Measurements from ENCODE around the gene MAN2B2.
A peak's percentile ranks its signal among the peaks of the same experiment; 100 is the strongest.

The MAN2B2 gene

GRCh38 chr4:6574747-6575502 is at the start of gene MAN2B2:
TSS of gene MAN2B2 (plus strand) at chr4:6575189. CDS start at chr4:6575211, 22 bp downstream.
- H3K27me3 Mint-ChIP-seq: no peaks in the 10 kb centered on the region
- peak within 1 kb of the TSS; percentile 96 for H3K4me3 Mint-ChIP-seq
- peaks cover 4% of the 10 kb centered on the region for H3K9me3 Mint-ChIP-seq
- ATAC-seq (ENCODE audit: low read depth): peak; percentile 96
- DNase-seq (ENCODE audit: low spot score in 2 of 2): peak; percentile 72 to 78
- peaks cover 15% of the 10 kb centered on the region for H3K4me1 Mint-ChIP-seq
- peak within 1 kb of the TSS; percentile 76 for H3K27ac Mint-ChIP-seq
- peaks cover 23% of the 10 kb centered on the region for H3K36me3 Mint-ChIP-seq

GRCh38 chr4:6525474-6525873 is 49.5 kb upstream of the MAN2B2 start:
- no peak overlapping the region for H3K4me3 Mint-ChIP-seq
- no peak for DNase-seq (ENCODE audit: low spot score in 2 of 2)
- ATAC-seq (ENCODE audit: low read depth): no peak
- H3K27ac Mint-ChIP-seq: no peak overlapping the region
- H3K27me3 Mint-ChIP-seq: peaks cover 10% of the 10 kb centered on the region
- H3K9me3 Mint-ChIP-seq: no peaks in the 10 kb centered on the region
- H3K4me1 Mint-ChIP-seq: no peaks in the 10 kb centered on the region
- H3K36me3 Mint-ChIP-seq: no peaks in the 10 kb centered on the region

- no peaks in the 10 kb centered on the region for H3K9me3 Mint-ChIP-seq
- no peak overlapping the region for H3K4me3 Mint-ChIP-seq
- H3K27ac Mint-ChIP-seq: no peak overlapping the region
- H3K36me3 Mint-ChIP-seq: no peaks in the 10 kb centered on the region
- ATAC-seq (ENCODE audit: low read depth): no peak
- DNase-seq (ENCODE audit: low spot score in 2 of 2): no peak
- H3K4me1 Mint-ChIP-seq: no peaks in the 10 kb centered on the region
- H3K27me3 Mint-ChIP-seq: peaks cover 10% of the 10 kb centered on the region
Measured at GRCh38 chr4:6526156-6526555, 48.8 kb upstream of the MAN2B2 start.

GRCh38 chr4:6526671-6527091 is 48.3 kb upstream of the MAN2B2 start:
- no peaks in the 10 kb centered on the region for H3K4me1 Mint-ChIP-seq
- H3K4me3 Mint-ChIP-seq: no peak overlapping the region
- DNase-seq (ENCODE audit: low spot score in 2 of 2): no peak
- no peaks in the 10 kb centered on the region for H3K9me3 Mint-ChIP-seq
- H3K36me3 Mint-ChIP-seq: no peaks in the 10 kb centered on the region
- H3K27me3 Mint-ChIP-seq: peaks cover 10% of the 10 kb centered on the region
- H3K27ac Mint-ChIP-seq: no peak overlapping the region
- no peak for ATAC-seq (ENCODE audit: low read depth)

GRCh38 chr4:6527259-6527658 is 47.7 kb upstream of the MAN2B2 start:
- Mint-ChIP-seq H3K4me1 (no peaks in the 10 kb centered on the region), H3K27ac (no peak overlapping the region), H3K36me3 (no peaks in the 10 kb centered on the region), H3K9me3 (no peaks in the 10 kb centered on the region), H3K4me3 (no peak overlapping the region), H3K27me3 (peaks cover 10% of the 10 kb centered on the region)
- ATAC-seq (ENCODE audit: low read depth): no peak
- no peak for DNase-seq (ENCODE audit: low spot score in 2 of 2)

- Mint-ChIP-seq H3K4me3 (no peak overlapping the region), H3K36me3 (no peaks in the 10 kb centered on the region), H3K9me3 (no peaks in the 10 kb centered on the region), H3K27ac (no peak overlapping the region), H3K4me1 (no peaks in the 10 kb centered on the region), H3K27me3 (peaks cover 10% of the 10 kb centered on the region)
- no peak for DNase-seq (ENCODE audit: low spot score in 2 of 2)
- no peak for ATAC-seq (ENCODE audit: low read depth)
Measured at GRCh38 chr4:6527683-6528595, 47.0 kb upstream of the MAN2B2 start.

GRCh38 chr4:6529021-6529420 is 46.0 kb upstream of the MAN2B2 start:
- Mint-ChIP-seq H3K4me1 (no peaks in the 10 kb centered on the region), H3K36me3 (no peaks in the 10 kb centered on the region)

GRCh38 chr4:6530301-6530700 is 44.7 kb upstream of the MAN2B2 start:
- no peak overlapping the region for H3K27ac Mint-ChIP-seq
- peaks cover 10% of the 10 kb centered on the region for H3K27me3 Mint-ChIP-seq
- H3K9me3 Mint-ChIP-seq: no peaks in the 10 kb centered on the region
- DNase-seq (ENCODE audit: low spot score in 2 of 2): no peak
- H3K4me3 Mint-ChIP-seq: no peak overlapping the region
- H3K36me3 Mint-ChIP-seq: no peaks in the 10 kb centered on the region
- ATAC-seq (ENCODE audit: low read depth): no peak
- H3K4me1 Mint-ChIP-seq: no peaks in the 10 kb centered on the region

More at GRCh38 chr4:6529021-6529420, 46.0 kb upstream of the MAN2B2 start:
- peaks cover 10% of the 10 kb centered on the region for H3K27me3 Mint-ChIP-seq
- no peak overlapping the region for H3K27ac Mint-ChIP-seq
- no peaks in the 10 kb centered on the region for H3K9me3 Mint-ChIP-seq
- DNase-seq (ENCODE audit: low spot score in 2 of 2): no peak
- no peak overlapping the region for H3K4me3 Mint-ChIP-seq
- ATAC-seq (ENCODE audit: low read depth): no peak

GRCh38 chr4:6530964-6531363 is 44.0 kb upstream of the MAN2B2 start:
- no peak overlapping the region for H3K27ac Mint-ChIP-seq
- no peak for ATAC-seq (ENCODE audit: low read depth)
- no peak overlapping the region for H3K4me3 Mint-ChIP-seq
- no peaks in the 10 kb centered on the region for H3K9me3 Mint-ChIP-seq
- no peaks in the 10 kb centered on the region for H3K4me1 Mint-ChIP-seq
- H3K36me3 Mint-ChIP-seq: no peaks in the 10 kb centered on the region
- no peak for DNase-seq (ENCODE audit: low spot score in 2 of 2)
- H3K27me3 Mint-ChIP-seq: peaks cover 9% of the 10 kb centered on the region

- ATAC-seq (ENCODE audit: low read depth): no peak
- H3K27me3 Mint-ChIP-seq: peaks cover 7% of the 10 kb centered on the region
- H3K4me3 Mint-ChIP-seq: no peak overlapping the region
- H3K4me1 Mint-ChIP-seq: no peaks in the 10 kb centered on the region
- peaks cover 3% of the 10 kb centered on the region for H3K36me3 Mint-ChIP-seq
- DNase-seq (ENCODE audit: low spot score in 2 of 2): no peak
- H3K27ac Mint-ChIP-seq: no peak overlapping the region
- H3K9me3 Mint-ChIP-seq: no peaks in the 10 kb centered on the region
Measured at GRCh38 chr4:6532102-6532501, 42.9 kb upstream of the MAN2B2 start.

- Mint-ChIP-seq H3K36me3 (peaks cover 3% of the 10 kb centered on the region), H3K9me3 (no peaks in the 10 kb centered on the region), H3K27ac (no peak overlapping the region), H3K27me3 (peaks cover 5% of the 10 kb centered on the region), H3K4me1 (no peaks in the 10 kb centered on the region), H3K4me3 (no peak overlapping the region)
- ATAC-seq (ENCODE audit: low read depth): no peak
- DNase-seq (ENCODE audit: low spot score in 2 of 2): no peak
Measured at GRCh38 chr4:6532658-6533057, 42.3 kb upstream of the MAN2B2 start.

GRCh38 chr4:6534050-6534449 is 40.9 kb upstream of the MAN2B2 start:
- ATAC-seq (ENCODE audit: low read depth) (no peak), DNase-seq (ENCODE audit: low spot score in 2 of 2) (no peak)
- Mint-ChIP-seq H3K4me3 (no peak overlapping the region), H3K27ac (no peak overlapping the region), H3K4me1 (no peaks in the 10 kb centered on the region), H3K36me3 (peaks cover 3% of the 10 kb centered on the region), H3K27me3 (peaks cover 5% of the 10 kb centered on the region), H3K9me3 (no peaks in the 10 kb centered on the region)

- Mint-ChIP-seq H3K9me3 (no peaks in the 10 kb centered on the region), H3K36me3 (peaks cover 3% of the 10 kb centered on the region), H3K27me3 (peaks cover 3% of the 10 kb centered on the region), H3K27ac (no peak overlapping the region), H3K4me1 (no peaks in the 10 kb centered on the region), H3K4me3 (no peak overlapping the region)
- no peak for ATAC-seq (ENCODE audit: low read depth)
- no peak for DNase-seq (ENCODE audit: low spot score in 2 of 2)
Measured at GRCh38 chr4:6534618-6535328, 40.2 kb upstream of the MAN2B2 start.

- H3K36me3 Mint-ChIP-seq: peaks cover 5% of the 10 kb centered on the region
- H3K27ac Mint-ChIP-seq: no peak overlapping the region
- DNase-seq (ENCODE audit: low spot score in 2 of 2) (no peak), ATAC-seq (ENCODE audit: low read depth) (no peak)
- H3K4me1 Mint-ChIP-seq: no peaks in the 10 kb centered on the region
- no peaks in the 10 kb centered on the region for H3K9me3 Mint-ChIP-seq
- no peak overlapping the region for H3K4me3 Mint-ChIP-seq
- H3K27me3 Mint-ChIP-seq: peaks cover 6% of the 10 kb centered on the region
Measured at GRCh38 chr4:6535329-6535692, 39.7 kb upstream of the MAN2B2 start.
